Measurements from ENCODE around the gene UTP14C. TPM values are rescaled to one million over a fixed set of nuclear protein-coding genes. Genes with fewer than 3 reads are reported as not detected.
"Not testable (repeated sequence)": the region's sequence is repeated elsewhere in the genome, so short reads cannot be mapped to it uniquely, and the experiment has no call there.

Gene UTP14C
- total RNA-seq: 25.9 TPM

GRCh38 chr13:52024481-52024880 lies at the start of gene UTP14C:
Gene UTP14C (plus strand): TSS chr13:52024691. CDS start chr13:52028805, 4,114 bp downstream.
- no peak for DNase-seq

GRCh38 chr13:51976423-51976822 lies 48.1 kb upstream of the UTP14C start:
- no peak for DNase-seq

GRCh38 chr13:51976890-51977289 lies 47.6 kb upstream of the UTP14C start:
- no peak for DNase-seq

GRCh38 chr13:51977625-51978024 lies 46.9 kb upstream of the UTP14C start:
- no peak for DNase-seq

GRCh38 chr13:51978796-51979556 lies 45.5 kb upstream of the UTP14C start:
- no peak for DNase-seq

- no peak for DNase-seq
These were observed 43.6 kb upstream of the UTP14C start for GRCh38 chr13:51980908-51981307.

- DNase-seq: no peak
These were observed 43.1 kb upstream of the UTP14C start for GRCh38 chr13:51981355-51981754.

GRCh38 chr13:51983292-51983691 lies 41.2 kb upstream of the UTP14C start:
- DNase-seq: not testable (repeated sequence)

GRCh38 chr13:51984904-51985303 lies 39.6 kb upstream of the UTP14C start:
- not testable (repeated sequence) for DNase-seq

- DNase-seq: no peak
These were observed 35.4 kb upstream of the UTP14C start for GRCh38 chr13:51988988-51989618.

GRCh38 chr13:51993713-51994112 lies 30.8 kb upstream of the UTP14C start:
- DNase-seq: no peak

- DNase-seq: peak; percentile 15
These were observed 28.6 kb upstream of the UTP14C start for GRCh38 chr13:51995677-51996551.

GRCh38 chr13:51996641-51997040 lies 27.9 kb upstream of the UTP14C start:
- no peak for DNase-seq

GRCh38 chr13:51997186-51997585 lies 27.3 kb upstream of the UTP14C start:
- DNase-seq: no peak

- DNase-seq: no peak
These were observed 26.7 kb upstream of the UTP14C start for GRCh38 chr13:51997641-51998330.

- DNase-seq: no peak
These were observed 25.6 kb upstream of the UTP14C start for GRCh38 chr13:51998723-51999509.

GRCh38 chr13:51999510-51999911 lies 25.0 kb upstream of the UTP14C start:
- DNase-seq: peak; percentile 61

GRCh38 chr13:51999921-52000320 lies 24.6 kb upstream of the UTP14C start:
- no peak for DNase-seq

- DNase-seq: no peak
These were observed 23.3 kb upstream of the UTP14C start for GRCh38 chr13:52001120-52001731.

- no peak for DNase-seq
These were observed 22.1 kb upstream of the UTP14C start for GRCh38 chr13:52002361-52002760.

- no peak for DNase-seq
These were observed 20.9 kb upstream of the UTP14C start for GRCh38 chr13:52003541-52003940.

Data from occipital lobe (tissue), 2 donors.